Stimulated activated CD8-positive, alpha-beta memory T cell treated with anti-CD3 and anti-CD28 coated beads, Interleukin-4, amount 100 ng/mL, for 24 hours (primary cell): Measurements from ENCODE around the gene MTHFSD.
A peak's percentile ranks its signal among the peaks of the same experiment; 100 is the strongest.

Experiments used
- DNase-seq: peaks from one replicate; pipeline ENCODE4 v3.0.0-alpha.2; 2020; ENCODE audit warnings: low read depth

MTHFSD gene

GRCh38 chr16:86569701-86570447, 14.8 kb upstream of the MTHFSD start:
- DNase-seq: no peak

GRCh38 chr16:86568677-86569623, 13.9 kb upstream of the MTHFSD start:
- DNase-seq: no peak

- no peak for DNase-seq
These were observed 12.9 kb upstream of the MTHFSD start for GRCh38 chr16:86567701-86568581.

GRCh38 chr16:86566966-86567700, 12.1 kb upstream of the MTHFSD start:
- DNase-seq: no peak

- DNase-seq: peak; percentile 40
These were observed 11.5 kb upstream of the MTHFSD start, which contains the start of gene FOXC2 for GRCh38 chr16:86566601-86566965. FOXC2 (plus strand) TSS chr16:86566829; CDS start chr16:86567336, 507 bp downstream.

- no peak for DNase-seq
These were observed 10.8 kb upstream of the MTHFSD start for GRCh38 chr16:86565644-86566511.

- no peak for DNase-seq
These were observed 10.2 kb upstream of the MTHFSD start for GRCh38 chr16:86565181-86565631.

GRCh38 chr16:86563469-86564345, 8.7 kb upstream of the MTHFSD start:
- peak; percentile 70 for DNase-seq

- DNase-seq: no peak
These were observed 7.3 kb upstream of the MTHFSD start for GRCh38 chr16:86562356-86562755.

- DNase-seq: no peak
These were observed 4.8 kb upstream of the MTHFSD start for GRCh38 chr16:86559802-86560305.

GRCh38 chr16:86558355-86559193, 3.5 kb upstream of the MTHFSD start:
- DNase-seq: no peak

- no peak for DNase-seq
These were observed 2.6 kb upstream of the MTHFSD start for GRCh38 chr16:86557587-86557986.

GRCh38 chr16:86556576-86556975, 1.5 kb upstream of the MTHFSD start:
- DNase-seq: no peak

GRCh38 chr16:86555704-86556075, 655 bp upstream of the MTHFSD start:
- DNase-seq: no peak

GRCh38 chr16:86554599-86554916, 477 bp downstream of the MTHFSD start:
- no peak for DNase-seq

- DNase-seq: no peak
These were observed 1.7 kb downstream of the MTHFSD start for GRCh38 chr16:86553356-86553755.

GRCh38 chr16:86550281-86550680, 4.8 kb downstream of the MTHFSD start:
- DNase-seq: no peak

- DNase-seq: no peak
These were observed 5.2 kb downstream of the MTHFSD start for GRCh38 chr16:86549893-86550190.
